Measurements from ENCODE around the gene DACH1. TPM values are rescaled to one million over a fixed set of nuclear protein-coding genes. Genes with fewer than 3 reads are reported as not detected.

DACH1 gene
- total RNA-seq, 2 experiments from 2014 or later: not detected

GRCh38 chr13:71489041-71489440 is 378.0 kb downstream of the DACH1 start:
- no peak overlapping the region for H3K4me3 Mint-ChIP-seq
- POLR2A ChIA-PET: no interaction called here
- no peak overlapping the region for H3K27ac Mint-ChIP-seq
- H3K4me1 Mint-ChIP-seq (ENCODE audit: low read depth): no peaks in the 10 kb centered on the region
- H3K27me3 Mint-ChIP-seq: no peaks in the 10 kb centered on the region
- intact Hi-C loops (cut with micrococcal nuclease): no loop called here
- no peak for DNase-seq
- CTCF ChIA-PET: no interaction called here
- H3K36me3 Mint-ChIP-seq: no peaks in the 10 kb centered on the region
- H3K9me3 Mint-ChIP-seq: no peaks in the 10 kb centered on the region

GRCh38 chr13:71488201-71488600 is 378.8 kb downstream of the DACH1 start:
- H3K36me3 Mint-ChIP-seq: no peaks in the 10 kb centered on the region
- no peaks in the 10 kb centered on the region for H3K4me1 Mint-ChIP-seq (ENCODE audit: low read depth)
- ChIA-PET CTCF (no interaction called here), POLR2A (no interaction called here)
- H3K27ac Mint-ChIP-seq: no peak overlapping the region
- no peaks in the 10 kb centered on the region for H3K9me3 Mint-ChIP-seq
- intact Hi-C loops (cut with micrococcal nuclease): no loop called here
- H3K4me3 Mint-ChIP-seq: no peak overlapping the region
- no peaks in the 10 kb centered on the region for H3K27me3 Mint-ChIP-seq
- no peak for DNase-seq

- no peak for DNase-seq
- ChIA-PET POLR2A (no interaction called here), CTCF (no interaction called here)
- no peak overlapping the region for H3K4me3 Mint-ChIP-seq
- no peaks in the 10 kb centered on the region for H3K4me1 Mint-ChIP-seq (ENCODE audit: low read depth)
- intact Hi-C loops (cut with micrococcal nuclease): no loop called here
- H3K27ac Mint-ChIP-seq: no peak overlapping the region
- H3K9me3 Mint-ChIP-seq: no peaks in the 10 kb centered on the region
- H3K27me3 Mint-ChIP-seq: no peaks in the 10 kb centered on the region
- H3K36me3 Mint-ChIP-seq: no peaks in the 10 kb centered on the region
These were observed 381.1 kb downstream of the DACH1 start for GRCh38 chr13:71485913-71486312.

- ChIA-PET POLR2A (no interaction called here), CTCF (no interaction called here)
- Mint-ChIP-seq H3K27ac (no peak overlapping the region), H3K27me3 (no peaks in the 10 kb centered on the region), H3K9me3 (no peaks in the 10 kb centered on the region), H3K36me3 (no peaks in the 10 kb centered on the region), H3K4me3 (no peak overlapping the region), H3K4me1 (ENCODE audit: low read depth) (no peaks in the 10 kb centered on the region)
- no peak for DNase-seq
- intact Hi-C loops (cut with micrococcal nuclease): no loop called here
These were observed 383.3 kb downstream of the DACH1 start for GRCh38 chr13:71483733-71484132.

GRCh38 chr13:71481501-71481900 is 385.5 kb downstream of the DACH1 start:
- H3K9me3 Mint-ChIP-seq: no peaks in the 10 kb centered on the region
- CTCF ChIA-PET: no interaction called here
- H3K27me3 Mint-ChIP-seq: no peaks in the 10 kb centered on the region
- H3K4me3 Mint-ChIP-seq: no peak overlapping the region
- H3K4me1 Mint-ChIP-seq (ENCODE audit: low read depth): no peaks in the 10 kb centered on the region
- no peak overlapping the region for H3K27ac Mint-ChIP-seq
- POLR2A ChIA-PET: no interaction called here
- H3K36me3 Mint-ChIP-seq: no peaks in the 10 kb centered on the region
- no peak for DNase-seq
- intact Hi-C loops (cut with micrococcal nuclease): no loop called here

- ChIA-PET POLR2A (no interaction called here), CTCF (no interaction called here)
- Mint-ChIP-seq H3K4me1 (ENCODE audit: low read depth) (no peaks in the 10 kb centered on the region), H3K4me3 (no peak overlapping the region), H3K27me3 (no peaks in the 10 kb centered on the region), H3K9me3 (no peaks in the 10 kb centered on the region), H3K27ac (no peak overlapping the region), H3K36me3 (no peaks in the 10 kb centered on the region)
- no peak for DNase-seq
- intact Hi-C loops (cut with micrococcal nuclease): no loop called here
These were observed 386.0 kb downstream of the DACH1 start for GRCh38 chr13:71481046-71481445.

GRCh38 chr13:71477735-71478134 is 389.3 kb downstream of the DACH1 start:
- ChIA-PET POLR2A (no interaction called here), CTCF (no interaction called here)
- no peaks in the 10 kb centered on the region for H3K9me3 Mint-ChIP-seq
- no peak overlapping the region for H3K27ac Mint-ChIP-seq
- intact Hi-C loops (cut with micrococcal nuclease): no loop called here
- H3K27me3 Mint-ChIP-seq: no peaks in the 10 kb centered on the region
- no peak for DNase-seq
- no peak overlapping the region for H3K4me3 Mint-ChIP-seq
- no peaks in the 10 kb centered on the region for H3K4me1 Mint-ChIP-seq (ENCODE audit: low read depth)
- H3K36me3 Mint-ChIP-seq: no peaks in the 10 kb centered on the region

- Mint-ChIP-seq H3K9me3 (no peaks in the 10 kb centered on the region), H3K4me3 (no peak overlapping the region), H3K4me1 (ENCODE audit: low read depth) (no peaks in the 10 kb centered on the region), H3K36me3 (no peaks in the 10 kb centered on the region), H3K27me3 (no peaks in the 10 kb centered on the region), H3K27ac (no peak overlapping the region)
- ChIA-PET POLR2A (no interaction called here), CTCF (no interaction called here)
- no peak for DNase-seq
- intact Hi-C loops (cut with micrococcal nuclease): no loop called here
These were observed 392.1 kb downstream of the DACH1 start for GRCh38 chr13:71474936-71475335.

- intact Hi-C loops (cut with micrococcal nuclease): no loop called here
- CTCF ChIA-PET: no interaction called here
- no peaks in the 10 kb centered on the region for H3K36me3 Mint-ChIP-seq
- H3K27me3 Mint-ChIP-seq: no peaks in the 10 kb centered on the region
- DNase-seq: no peak
- H3K9me3 Mint-ChIP-seq: no peaks in the 10 kb centered on the region
- H3K27ac Mint-ChIP-seq: no peak overlapping the region
- H3K4me1 Mint-ChIP-seq (ENCODE audit: low read depth): no peaks in the 10 kb centered on the region
- POLR2A ChIA-PET: no interaction called here
- H3K4me3 Mint-ChIP-seq: no peak overlapping the region
These were observed 397.4 kb downstream of the DACH1 start for GRCh38 chr13:71469626-71470025.

GRCh38 chr13:71464686-71465085 is 402.3 kb downstream of the DACH1 start:
- Mint-ChIP-seq H3K4me3 (no peak overlapping the region), H3K27me3 (no peaks in the 10 kb centered on the region), H3K4me1 (ENCODE audit: low read depth) (no peaks in the 10 kb centered on the region), H3K27ac (no peak overlapping the region), H3K36me3 (no peaks in the 10 kb centered on the region), H3K9me3 (no peaks in the 10 kb centered on the region)
- DNase-seq: no peak
- intact Hi-C loops (cut with micrococcal nuclease): no loop called here
- ChIA-PET POLR2A (no interaction called here), CTCF (no interaction called here)

GRCh38 chr13:71461892-71462291 is 405.1 kb downstream of the DACH1 start:
- H3K4me3 Mint-ChIP-seq: no peak overlapping the region
- no peak for DNase-seq
- H3K4me1 Mint-ChIP-seq (ENCODE audit: low read depth): no peaks in the 10 kb centered on the region
- ChIA-PET CTCF (no interaction called here), POLR2A (no interaction called here)
- no peaks in the 10 kb centered on the region for H3K27me3 Mint-ChIP-seq
- H3K36me3 Mint-ChIP-seq: no peaks in the 10 kb centered on the region
- no peak overlapping the region for H3K27ac Mint-ChIP-seq
- H3K9me3 Mint-ChIP-seq: no peaks in the 10 kb centered on the region
- intact Hi-C loops (cut with micrococcal nuclease): no loop called here

- POLR2A ChIA-PET: no interaction called here
- Mint-ChIP-seq H3K9me3 (no peaks in the 10 kb centered on the region), H3K27me3 (no peaks in the 10 kb centered on the region), H3K36me3 (no peaks in the 10 kb centered on the region), H3K4me1 (ENCODE audit: low read depth) (no peaks in the 10 kb centered on the region), H3K4me3 (no peak overlapping the region), H3K27ac (no peak overlapping the region)
- CTCF ChIA-PET: no interaction called here
- intact Hi-C loops (cut with micrococcal nuclease): no loop called here
- DNase-seq: no peak
These were observed 406.8 kb downstream of the DACH1 start for GRCh38 chr13:71460211-71460610.

- POLR2A ChIA-PET: no interaction called here
- CTCF ChIA-PET: no interaction called here
- Mint-ChIP-seq H3K4me3 (no peak overlapping the region), H3K27ac (no peak overlapping the region), H3K4me1 (ENCODE audit: low read depth) (no peaks in the 10 kb centered on the region), H3K9me3 (no peaks in the 10 kb centered on the region), H3K36me3 (no peaks in the 10 kb centered on the region), H3K27me3 (no peaks in the 10 kb centered on the region)
- no peak for DNase-seq
- intact Hi-C loops (cut with micrococcal nuclease): no loop called here
These were observed 407.3 kb downstream of the DACH1 start for GRCh38 chr13:71459708-71460107.

GRCh38 chr13:71457645-71458044 is 409.4 kb downstream of the DACH1 start:
- no peaks in the 10 kb centered on the region for H3K27me3 Mint-ChIP-seq
- H3K4me1 Mint-ChIP-seq (ENCODE audit: low read depth): no peaks in the 10 kb centered on the region
- intact Hi-C loops (cut with micrococcal nuclease): no loop called here
- CTCF ChIA-PET: no interaction called here
- no peaks in the 10 kb centered on the region for H3K36me3 Mint-ChIP-seq
- H3K4me3 Mint-ChIP-seq: no peak overlapping the region
- no peaks in the 10 kb centered on the region for H3K9me3 Mint-ChIP-seq
- POLR2A ChIA-PET: no interaction called here
- no peak overlapping the region for H3K27ac Mint-ChIP-seq
- no peak for DNase-seq
